ENCODE data around the gene MARK1.
A peak's percentile ranks its signal among the peaks of the same experiment; 100 is the strongest.

MARK1 gene

DNA sequence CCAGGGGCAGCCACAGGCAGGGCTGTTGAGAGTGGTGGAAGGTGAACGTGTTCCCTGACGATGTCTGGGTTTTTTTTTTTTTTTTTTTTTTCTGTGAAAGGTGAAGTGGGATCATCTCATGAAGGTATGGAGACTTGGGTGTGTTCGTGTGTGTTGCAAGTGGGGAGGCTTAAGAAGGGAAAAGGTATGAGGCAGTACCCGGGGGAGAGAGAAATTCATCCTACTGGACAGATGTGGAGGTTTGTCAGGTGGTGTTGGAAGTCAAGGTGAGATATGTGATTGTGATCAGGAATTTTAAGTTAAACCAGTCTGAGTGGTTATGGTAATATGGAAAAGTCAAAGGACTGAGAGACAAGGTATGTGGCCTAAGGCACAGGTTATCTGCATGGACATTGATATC, 167.5 kb downstream of the MARK1 start:
- TF ChIP-seq, protein P1, sequence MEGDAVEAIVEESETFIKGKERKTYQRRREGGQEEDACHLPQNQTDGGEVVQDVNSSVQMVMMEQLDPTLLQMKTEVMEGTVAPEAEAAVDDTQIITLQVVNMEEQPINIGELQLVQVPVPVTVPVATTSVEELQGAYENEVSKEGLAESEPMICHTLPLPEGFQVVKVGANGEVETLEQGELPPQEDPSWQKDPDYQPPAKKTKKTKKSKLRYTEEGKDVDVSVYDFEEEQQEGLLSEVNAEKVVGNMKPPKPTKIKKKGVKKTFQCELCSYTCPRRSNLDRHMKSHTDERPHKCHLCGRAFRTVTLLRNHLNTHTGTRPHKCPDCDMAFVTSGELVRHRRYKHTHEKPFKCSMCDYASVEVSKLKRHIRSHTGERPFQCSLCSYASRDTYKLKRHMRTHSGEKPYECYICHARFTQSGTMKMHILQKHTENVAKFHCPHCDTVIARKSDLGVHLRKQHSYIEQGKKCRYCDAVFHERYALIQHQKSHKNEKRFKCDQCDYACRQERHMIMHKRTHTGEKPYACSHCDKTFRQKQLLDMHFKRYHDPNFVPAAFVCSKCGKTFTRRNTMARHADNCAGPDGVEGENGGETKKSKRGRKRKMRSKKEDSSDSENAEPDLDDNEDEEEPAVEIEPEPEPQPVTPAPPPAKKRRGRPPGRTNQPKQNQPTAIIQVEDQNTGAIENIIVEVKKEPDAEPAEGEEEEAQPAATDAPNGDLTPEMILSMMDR (conservative IDR thresholded peaks at IDR 0.05; ENCODE audit: low read length) = no peak
- H3K4me3 ChIP-seq (ENCODE audit: low read length) = no peak overlapping the region
- no peak for DNase-seq (ENCODE audit: low read depth)

DNA sequence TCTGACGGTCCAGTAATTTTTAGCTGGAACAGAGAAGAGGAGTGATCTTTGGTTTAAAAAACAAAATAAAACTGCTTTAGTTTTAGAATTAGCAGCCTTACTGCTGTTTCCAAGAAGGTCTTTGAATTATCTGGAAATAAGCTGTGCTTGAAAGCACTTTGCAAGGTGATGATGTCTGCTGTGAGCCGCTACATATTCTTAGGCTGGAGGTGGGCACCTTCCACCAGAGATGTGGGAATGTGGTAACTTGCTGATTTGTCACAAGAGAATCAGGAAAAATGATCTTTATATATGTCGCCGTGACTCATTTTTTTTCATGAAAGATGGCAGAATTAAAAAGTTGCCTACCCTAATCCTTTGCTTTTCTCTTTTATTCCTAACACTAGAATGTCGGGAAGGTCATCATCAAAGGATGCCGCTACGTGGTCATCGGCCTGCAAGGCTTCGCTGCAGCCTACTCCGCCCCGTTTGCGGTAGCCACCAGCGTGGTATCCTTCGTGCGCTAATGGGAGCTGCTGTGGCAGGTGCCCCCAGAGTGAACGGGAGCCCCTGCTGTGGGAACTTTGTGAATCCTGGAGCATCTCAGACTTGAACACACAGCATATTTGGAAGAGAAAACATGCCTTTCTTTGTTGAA, 168.4 kb downstream of the MARK1 start:
- TF ChIP-seq, protein P1 (conservative IDR thresholded peaks at IDR 0.05; ENCODE audit: low read length) = no peak

DNA sequence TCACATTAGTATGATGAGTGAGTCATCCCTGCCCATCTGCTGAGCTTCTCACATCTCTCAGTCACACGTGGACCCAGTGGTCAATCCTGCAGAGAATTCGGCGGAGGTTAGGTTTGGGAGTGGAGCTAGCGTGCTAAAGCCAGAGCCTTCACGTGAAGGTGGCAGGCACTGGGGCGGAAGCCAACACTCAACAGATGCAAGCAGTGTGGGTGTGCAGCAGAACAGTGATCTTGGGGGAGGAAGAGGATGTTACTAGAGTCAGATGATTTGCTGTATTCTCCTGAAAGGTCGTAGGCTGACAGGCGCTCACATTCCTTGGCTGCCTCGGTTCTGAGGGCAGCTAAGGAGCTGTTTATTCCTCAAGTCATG, 168.9 kb downstream of the MARK1 start:
- TF ChIP-seq, protein P1 (conservative IDR thresholded peaks at IDR 0.05; ENCODE audit: low read length) = no peak
- no peak overlapping the region for H3K4me3 ChIP-seq (ENCODE audit: low read length)
- peak; percentile 28 for DNase-seq (ENCODE audit: low read depth)

More for the DNA sequence above, 168.4 kb downstream of the MARK1 start:
- no peak overlapping the region for H3K4me3 ChIP-seq (ENCODE audit: low read length)
- DNase-seq (ENCODE audit: low read depth) = no peak

DNA sequence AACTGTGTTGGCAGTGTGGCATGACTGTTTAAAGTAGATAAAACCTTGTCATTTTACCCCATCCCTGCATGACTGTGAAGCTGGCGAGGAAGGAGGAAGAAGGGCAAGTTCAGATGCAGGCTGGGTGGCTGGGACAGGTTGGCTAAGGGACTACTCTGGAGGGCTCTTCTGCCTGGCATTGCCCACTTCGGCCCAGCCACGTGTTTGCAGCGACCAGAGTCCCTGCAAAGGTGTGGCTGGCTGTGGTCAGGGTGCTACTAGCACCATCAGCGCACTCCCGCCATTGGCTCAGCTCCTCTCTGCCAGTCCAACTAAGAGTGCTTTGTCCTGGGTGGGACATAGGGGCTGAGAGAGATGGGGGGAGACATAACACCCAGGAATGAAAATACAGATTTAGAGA, 169.4 kb downstream of the MARK1 start:
- DNase-seq (ENCODE audit: low read depth) = no peak
- TF ChIP-seq, protein P1 (conservative IDR thresholded peaks at IDR 0.05; ENCODE audit: low read length) = no peak

DNA sequence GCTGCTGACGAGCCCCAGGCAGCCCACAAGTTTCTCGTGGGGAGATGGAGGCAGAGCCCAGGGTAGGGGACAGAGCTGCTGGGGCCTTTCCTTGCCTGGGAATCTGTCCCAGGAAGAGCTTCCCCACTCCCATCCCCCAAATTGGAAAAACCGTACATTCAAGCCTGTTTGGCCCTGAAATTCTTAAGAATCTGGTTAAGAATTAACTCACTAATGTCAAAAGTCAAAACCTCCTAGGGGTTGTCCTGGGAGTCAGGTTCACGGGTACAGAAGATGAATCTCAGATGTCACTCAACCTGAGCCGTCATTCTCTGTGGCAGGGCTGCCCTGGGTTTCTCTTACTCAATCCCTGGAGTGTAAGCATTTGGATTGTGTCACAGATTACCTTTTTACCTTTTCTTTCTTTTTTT, 170.7 kb downstream of the MARK1 start:
- no peak for DNase-seq (ENCODE audit: low read depth)
- TF ChIP-seq, protein P1 (conservative IDR thresholded peaks at IDR 0.05; ENCODE audit: low read length) = no peak
- H3K4me3 ChIP-seq (ENCODE audit: low read length) = no peak overlapping the region

More for the DNA sequence above, 169.4 kb downstream of the MARK1 start:
- H3K4me3 ChIP-seq (ENCODE audit: low read length) = no peak overlapping the region

DNA sequence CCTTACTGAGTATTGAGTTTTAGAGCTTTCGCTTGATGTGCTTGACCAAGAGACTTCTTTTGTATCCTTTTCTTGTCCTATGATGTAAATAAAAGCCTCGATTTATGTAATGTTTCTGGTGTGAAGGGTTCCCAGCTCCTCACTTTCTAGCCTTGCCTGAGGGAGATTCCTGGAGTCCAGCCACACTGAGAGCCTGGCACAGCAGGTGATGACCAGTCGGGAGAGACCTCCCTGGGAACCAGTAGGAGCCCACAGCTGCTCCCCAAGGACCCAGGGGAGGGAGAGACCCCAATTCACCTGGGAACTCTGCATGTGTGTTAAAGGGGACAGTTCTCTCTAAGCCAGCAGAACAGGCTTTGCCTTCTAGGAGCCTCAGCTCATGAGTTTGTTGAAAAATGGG, 171.1 kb downstream of the MARK1 start:
- TF ChIP-seq, protein P1 (conservative IDR thresholded peaks at IDR 0.05; ENCODE audit: low read length) = no peak
- no peak overlapping the region for H3K4me3 ChIP-seq (ENCODE audit: low read length)
- DNase-seq (ENCODE audit: low read depth) = no peak

DNA sequence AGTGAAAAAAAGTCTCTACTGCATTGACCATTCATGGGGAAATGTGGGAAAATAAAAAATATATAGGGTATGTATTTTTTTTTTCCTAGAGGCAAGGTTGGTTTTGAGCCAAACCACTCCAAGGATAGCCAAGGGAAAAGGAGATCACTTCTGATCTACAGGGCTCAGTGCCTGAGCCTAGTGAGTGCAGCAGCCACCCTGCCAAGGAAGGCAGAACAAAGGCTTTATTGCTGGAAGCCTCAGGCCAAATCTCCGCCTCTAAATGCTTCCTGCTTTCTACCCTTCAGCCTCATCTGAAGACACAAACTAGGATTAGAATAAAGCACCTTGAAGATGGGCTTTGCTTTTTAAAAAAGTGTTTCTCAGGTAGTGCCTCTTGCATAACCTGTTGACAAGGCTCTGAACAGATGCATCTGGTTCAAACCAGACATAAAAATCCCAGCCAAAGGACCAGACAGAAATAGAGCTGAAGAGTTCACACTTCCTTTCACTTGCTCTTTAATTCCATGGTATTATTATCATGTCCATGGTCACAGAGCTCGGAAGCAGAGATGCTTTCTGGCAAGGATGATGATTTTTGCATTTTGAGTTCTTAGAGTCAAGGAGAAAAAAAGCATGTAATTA, 172.7 kb downstream of the MARK1 start:
- H3K4me3 ChIP-seq (ENCODE audit: low read length) = no peak overlapping the region
- DNase-seq (ENCODE audit: low read depth) = no peak
- TF ChIP-seq, protein P1 (conservative IDR thresholded peaks at IDR 0.05; ENCODE audit: low read length) = no peak
